BJ (cell line): Measurements from ENCODE around the gene ANKK1. TPM values are rescaled to one million over a fixed set of nuclear protein-coding genes. Genes with fewer than 3 reads are reported as not detected.

Source experiments
- CTCF ChIA-PET: fragments of 350-600 bp; formaldehyde crosslinking; extraction: SDS; loops from one replicate; lab custom pipeline; 2021; ENCODE audit warnings: antibody characterized with exemption, inconsistent platforms; lab: Yijun Ruan, JAX
- POLR2A ChIA-PET: fragments of 300-600 bp; sonication (Branson Sonifier 250); formaldehyde crosslinking; extraction: SDS; loops from one replicate; lab custom pipeline; 2021; ENCODE audit warnings: antibody characterized with exemption; lab: Charles Lee
- DNase-seq: peaks from one replicate; pipeline ENCODE4 v3.0.0-alpha.2; 2011; ENCODE audit warnings: low read depth
- H3K27me3 ChIP-seq: 2 replicates; pipeline ENCODE4 v1.6.0; 2011; ENCODE audit warnings: low read length; ENCODE audit not compliant: control insufficient read depth, insufficient read depth
- H3K36me3 ChIP-seq: 2 replicates; pipeline ENCODE4 v1.5.1; 2011; ENCODE audit warnings: low read length; ENCODE audit not compliant: control insufficient read depth, insufficient read depth
- H3K4me3 ChIP-seq: 2 replicates; pipeline ENCODE4 v1.5.1; 2011; ENCODE audit warnings: low read depth, mild to moderate bottlenecking, control low read depth, low read length
- CTCF ChIP-seq: IDR thresholded peaks from 2 replicates; pipeline ENCODE4 v1.5.1; 2011; ENCODE audit warnings: low read depth, mild to moderate bottlenecking, control low read depth, inconsistent platforms, low read length, moderate library complexity; ENCODE audit not compliant: insufficient read depth
- polyA plus RNA-seq: library from polyadenylated mRNA; depleted of rRNA; stranded (reverse); fragments of >200 nt; gene quantifications from 2 replicates; pipeline ENCODE4 v1.2.3, GENCODE V29; 2011

The ANKK1 gene
- polyA plus RNA-seq, 1 experiment = not detected

- H3K36me3 ChIP-seq = no peaks in the 10 kb centered on the region
- ChIA-PET POLR2A (no interaction called here), CTCF (no interaction called here)
- no peak for TF ChIP-seq CTCF
- H3K27me3 ChIP-seq = peaks cover 14% of the 10 kb centered on the region
- no peak overlapping the region for H3K4me3 ChIP-seq
- DNase-seq = peak; percentile 64
Observed at GRCh38 chr11:113384551-113384950, 3.0 kb upstream of the ANKK1 start.

GRCh38 chr11:113385749-113386148 is 1.8 kb upstream of the ANKK1 start:
- no peak for DNase-seq
- no peak for TF ChIP-seq CTCF
- Histone ChIP-seq H3K4me3 (no peak overlapping the region), H3K27me3 (peaks cover 14% of the 10 kb centered on the region), H3K36me3 (no peaks in the 10 kb centered on the region)
- CTCF ChIA-PET = no interaction called here
- POLR2A ChIA-PET = no interaction called here

- H3K4me3 ChIP-seq = no peak overlapping the region
- CTCF ChIA-PET = no interaction called here
Observed at GRCh38 chr11:113386866-113387265, 713 bp upstream of the ANKK1 start.

GRCh38 chr11:113389272-113389671 is 1.7 kb downstream of the ANKK1 start:
- POLR2A ChIA-PET = no interaction called here
- no peak for TF ChIP-seq CTCF
- Histone ChIP-seq H3K36me3 (no peaks in the 10 kb centered on the region), H3K4me3 (no peak overlapping the region), H3K27me3 (peaks cover 18% of the 10 kb centered on the region)
- DNase-seq = no peak
- CTCF ChIA-PET = no interaction called here

More at GRCh38 chr11:113386866-113387265, 713 bp upstream of the ANKK1 start:
- no peak for TF ChIP-seq CTCF
- H3K27me3 ChIP-seq = peaks cover 15% of the 10 kb centered on the region
- POLR2A ChIA-PET = no interaction called here
- DNase-seq = no peak
- no peaks in the 10 kb centered on the region for H3K36me3 ChIP-seq

- TF ChIP-seq CTCF = no peak
- ChIA-PET POLR2A (no interaction called here), CTCF (no interaction called here)
- no peak for DNase-seq
- Histone ChIP-seq H3K27me3 (peaks cover 14% of the 10 kb centered on the region), H3K4me3 (no peak overlapping the region), H3K36me3 (no peaks in the 10 kb centered on the region)
Observed at GRCh38 chr11:113392236-113392921, 4.8 kb downstream of the ANKK1 start.
